AG04450 (cell line): ENCODE results near the gene TRAF3. TPM values are rescaled to one million over a fixed set of nuclear protein-coding genes. Genes with fewer than 3 reads are reported as not detected.

Experiments used
- CTCF ChIA-PET: fragments of 300-600, 350-600 bp; formaldehyde crosslinking; extraction: SDS; loops from one replicate; lab custom pipeline; 2022; ENCODE audit warnings: antibody characterized with exemption, inconsistent platforms; lab: Charles Lee
- POLR2A ChIA-PET: fragments of 350-600 bp; formaldehyde crosslinking; extraction: SDS; loops from one replicate; lab custom pipeline; 2021; ENCODE audit warnings: antibody characterized with exemption, inconsistent platforms; lab: Yijun Ruan, JAX
- DNase-seq: peaks from one replicate; pipeline ENCODE4 v3.0.0-alpha.2; 2011; ENCODE audit warnings: low read depth, low spot score
- H3K27ac ChIP-seq: one replicate; pipeline ENCODE4 v1.5.1; 2012; ENCODE audit warnings: low read depth, low read length, control low read depth
- H3K27me3 ChIP-seq: one replicate; pipeline ENCODE4 v1.6.0; 2012; ENCODE audit warnings: low read length; ENCODE audit not compliant: control insufficient read depth, insufficient read depth
- H3K4me3 ChIP-seq: 2 replicates; pipeline ENCODE4 v1.5.1; 2011; ENCODE audit warnings: mild to moderate bottlenecking, low read depth, low read length, control low read depth
- H3K9me3 ChIP-seq: 2 replicates; pipeline ENCODE4 v1.5.1; 2012; ENCODE audit warnings: low read length; ENCODE audit not compliant: control insufficient read depth, insufficient read depth
- CTCF ChIP-seq: IDR thresholded peaks from 2 replicates; pipeline ENCODE4 v1.5.1; 2011; ENCODE audit warnings: low read depth, low read length, control low read depth, inconsistent platforms
- polyA plus RNA-seq: library from polyadenylated mRNA; depleted of rRNA; stranded (reverse); fragments of >200 nt; gene quantifications from 2 replicates; pipeline ENCODE4 v1.2.3, GENCODE V29; 2011

Gene TRAF3
- polyA plus RNA-seq, 1 experiment = 24.9 TPM

DNA sequence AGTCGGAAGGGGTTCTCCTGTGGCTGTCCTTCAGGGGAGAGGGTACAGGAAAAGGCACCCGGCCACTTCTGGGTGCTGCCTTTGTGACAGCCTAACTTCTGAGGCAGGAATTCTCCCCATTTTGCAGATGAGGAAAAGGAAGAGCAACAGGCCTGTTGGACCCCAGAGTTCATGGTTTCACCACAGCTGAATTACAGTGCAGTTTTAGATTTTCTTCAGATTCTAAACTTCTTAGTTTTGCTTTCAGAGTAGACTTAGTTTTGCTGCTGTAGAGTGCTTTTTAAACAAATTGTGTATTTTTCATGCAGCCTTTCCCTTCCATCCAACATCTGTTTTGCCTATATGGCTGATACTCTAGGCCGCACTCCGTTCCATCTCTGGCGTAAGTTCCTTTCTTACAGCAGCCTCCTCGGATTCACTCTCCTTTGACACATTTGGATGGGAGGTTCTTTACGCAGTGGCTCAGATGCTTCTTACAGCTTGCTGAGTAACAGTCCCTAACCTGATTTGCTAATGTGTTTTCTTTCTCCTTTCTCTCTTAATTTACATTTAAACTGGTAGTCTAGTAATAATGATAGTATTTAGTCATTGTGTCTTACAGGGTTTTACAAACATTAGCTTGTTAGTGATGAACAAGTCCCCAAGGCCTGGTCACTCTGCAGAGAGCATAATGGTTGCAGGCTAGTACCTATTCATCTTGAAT is 7.8 kb downstream of the TRAF3 start:
- ChIA-PET POLR2A (no interaction called here), CTCF (no interaction called here)
- no peak for TF ChIP-seq CTCF
- Histone ChIP-seq H3K27ac (no peak overlapping the region), H3K9me3 (no peaks in the 10 kb centered on the region), H3K27me3 (no peaks in the 10 kb centered on the region), H3K4me3 (no peak overlapping the region)
- DNase-seq = no peak

GRCh38 chr14:102785595-102785963 is 8.3 kb downstream of the TRAF3 start:
- TF ChIP-seq CTCF = no peak
- no peak for DNase-seq
- H3K27me3 ChIP-seq = no peaks in the 10 kb centered on the region
- no peak overlapping the region for H3K4me3 ChIP-seq
- no peak overlapping the region for H3K27ac ChIP-seq
- CTCF ChIA-PET = no interaction called here
- H3K9me3 ChIP-seq = no peaks in the 10 kb centered on the region
- POLR2A ChIA-PET = no interaction called here

- DNase-seq = no peak
- POLR2A ChIA-PET = no interaction called here
Measured at GRCh38 chr14:102786768-102787167, 9.5 kb downstream of the TRAF3 start.

DNA sequence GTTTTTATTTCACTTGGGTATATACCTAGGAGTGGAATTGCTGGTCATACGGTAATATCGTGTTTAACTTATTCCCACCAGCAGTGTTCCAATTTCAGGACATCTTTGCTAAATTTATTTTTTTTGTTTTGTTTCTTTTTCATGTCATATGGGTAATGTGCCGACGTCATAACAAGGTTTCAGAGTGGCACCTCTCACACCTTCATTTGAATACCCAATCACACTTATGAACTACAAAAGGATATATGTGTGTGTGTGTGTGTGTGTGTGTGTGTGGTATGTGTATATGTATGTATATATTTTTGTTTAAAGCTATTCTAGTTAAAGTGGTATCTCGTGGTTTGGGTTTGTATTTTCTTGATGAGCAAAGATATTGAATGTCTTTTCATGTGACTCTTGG is 12.1 kb downstream of the TRAF3 start:
- peaks cover 7% of the 10 kb centered on the region; the same call in 1 of the 2 replicates for H3K9me3 ChIP-seq
- no peaks in the 10 kb centered on the region for H3K27me3 ChIP-seq
- DNase-seq = no peak
- no peak overlapping the region for H3K4me3 ChIP-seq
- POLR2A ChIA-PET = no interaction called here
- no peak overlapping the region for H3K27ac ChIP-seq
- CTCF ChIA-PET = interaction anchor here (1.0 kb wide), 1 partner anchor 15 kb away, joined by 3 read pairs; no protein-coding TSS in a partner anchor
- no peak for TF ChIP-seq CTCF

More at GRCh38 chr14:102786768-102787167, 9.5 kb downstream of the TRAF3 start:
- CTCF ChIA-PET = no interaction called here
- TF ChIP-seq CTCF = no peak
- Histone ChIP-seq H3K27me3 (no peaks in the 10 kb centered on the region), H3K27ac (no peak overlapping the region), H3K9me3 (no peaks in the 10 kb centered on the region), H3K4me3 (no peak overlapping the region)

DNA sequence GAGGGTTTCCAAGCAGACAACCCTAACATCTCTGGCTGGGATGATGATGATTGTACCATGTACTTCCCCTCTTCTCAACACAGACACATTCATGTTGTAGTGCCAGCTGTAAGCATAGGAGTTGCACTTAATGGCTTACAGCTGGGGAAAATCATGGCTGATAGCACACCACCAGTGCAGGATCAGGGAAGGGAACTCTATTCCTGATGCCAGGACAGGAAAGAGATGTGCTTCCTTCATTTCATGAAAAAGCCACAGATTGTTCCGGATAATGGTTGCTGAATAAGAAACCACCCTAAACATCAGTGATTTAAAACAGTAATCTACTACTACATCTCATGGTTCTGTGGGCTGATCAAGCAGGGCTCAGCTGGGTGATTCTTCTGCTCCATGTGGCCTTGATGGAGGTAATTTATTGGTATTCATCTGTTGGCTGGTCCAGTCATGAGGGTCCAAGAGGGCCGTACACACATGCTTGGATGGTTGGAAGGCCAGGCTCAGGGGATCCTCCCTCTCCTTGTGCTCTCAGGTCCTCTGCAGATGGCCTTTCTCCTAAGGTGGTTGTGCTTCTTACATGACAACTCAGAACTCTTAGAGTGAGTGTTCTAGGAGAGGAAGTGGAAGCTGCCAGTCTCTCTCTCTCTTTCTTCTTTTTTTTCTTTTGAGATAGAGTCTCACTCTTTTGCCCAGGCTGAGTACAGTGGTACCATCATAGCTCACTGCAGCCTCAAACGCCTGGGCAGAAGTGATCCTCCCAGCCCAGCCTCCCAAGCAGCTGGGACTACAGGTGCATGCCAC is 16.5 kb downstream of the TRAF3 start:
- TF ChIP-seq CTCF = no peak
- Histone ChIP-seq H3K9me3 (peaks cover 7% of the 10 kb centered on the region; the same call in 1 of the 2 replicates), H3K27ac (no peak overlapping the region), H3K4me3 (no peak overlapping the region), H3K27me3 (no peaks in the 10 kb centered on the region)
- DNase-seq = no peak
- CTCF ChIA-PET = no interaction called here
- POLR2A ChIA-PET = no interaction called here
